ENCODE measurements around the gene MACROD2.

DNA sequence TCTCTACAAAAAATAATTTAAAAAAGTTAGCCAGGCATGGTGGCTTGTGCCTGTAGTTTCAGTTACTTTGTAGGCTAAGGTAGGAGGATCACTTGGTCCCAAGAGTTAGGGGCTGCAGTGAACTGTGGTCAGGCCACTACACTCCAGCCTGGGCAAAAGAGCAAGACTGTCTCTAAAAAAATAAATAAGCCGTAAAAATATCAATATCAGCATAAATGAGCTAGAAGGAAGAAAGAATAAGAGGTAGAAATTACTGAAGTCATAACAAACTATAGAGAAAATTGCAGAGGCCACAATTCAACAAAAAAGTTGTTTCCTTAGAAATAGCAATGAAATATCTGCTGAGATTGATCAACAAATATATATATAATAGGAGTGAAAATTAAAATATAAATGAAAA is 1169.4 kb downstream of the MACROD2 start:
- TF ChIP-seq EP300 (IDR thresholded peaks at IDR 0.05) (no peak), CTCF (IDR thresholded peaks at IDR 0.05) (no peak), POLR2AphosphoS5 (IDR thresholded peaks at IDR 0.05) (no peak), POLR2A (IDR thresholded peaks at IDR 0.05) (no peak)

All from suprapubic skin (tissue), 4 donors.